ENCODE measurements around the gene CCDC88C.

Gene CCDC88C

GRCh38 chr14:91339671-91340369 lies 77.8 kb downstream of the CCDC88C start:
- H3K9ac ChIP-seq (ENCODE audit: low read depth, low read length), result no peak overlapping the region
- H4K20me1 ChIP-seq (ENCODE audit: insufficient read depth, low read length), result peaks cover 13% of the 10 kb centered on the region
- no peak for TF ChIP-seq EZH2 (IDR thresholded peaks at IDR 0.05; ENCODE audit: borderline replicate concordance, low read depth, low read length, severe bottlenecking)
- no peak for TF ChIP-seq CTCF (IDR thresholded peaks at IDR 0.05; ENCODE audit: borderline replicate concordance, extremely low read depth, low read length, poor library complexity, severe bottlenecking)
- no peak overlapping the region for H3K4me2 ChIP-seq (ENCODE audit: insufficient read depth, low read length)
- H3K4me3 ChIP-seq (ENCODE audit: low read depth in 1 of 2, low read length in 2 of 2), result no peak overlapping the region
- no peaks in the 10 kb centered on the region for H3K4me1 ChIP-seq (ENCODE audit: insufficient read depth, low read length)
- H3K9me3 ChIP-seq (ENCODE audit: insufficient read depth, low read length, severe bottlenecking), result no peaks in the 10 kb centered on the region
- H3K27me3 ChIP-seq (ENCODE audit: insufficient read depth, low read length, poor library complexity), result no peaks in the 10 kb centered on the region
- ATAC-seq (ENCODE audit: insufficient read depth, low read depth), result no peak
- H3K79me2 ChIP-seq (ENCODE audit: insufficient read depth, low read length), result peaks cover 10% of the 10 kb centered on the region; the same call in 1 of the 2 replicates
- no peak overlapping the region for H3K27ac ChIP-seq (ENCODE audit: low read length)
- H3K36me3 ChIP-seq (ENCODE audit: insufficient read depth, low read length), result peaks cover 86% of the 10 kb centered on the region
- DNase-seq, result no peak
- H2AFZ ChIP-seq (ENCODE audit: low read depth, low read length), result no peak overlapping the region

GRCh38 chr14:91339076-91339475 lies 78.5 kb downstream of the CCDC88C start:
- no peak for DNase-seq
- Histone ChIP-seq H2AFZ (ENCODE audit: low read depth, low read length) (no peak overlapping the region), H3K36me3 (ENCODE audit: insufficient read depth, low read length) (peaks cover 94% of the 10 kb centered on the region), H3K4me1 (ENCODE audit: insufficient read depth, low read length) (no peaks in the 10 kb centered on the region), H3K9ac (ENCODE audit: low read depth, low read length) (no peak overlapping the region), H3K4me3 (ENCODE audit: low read depth in 1 of 2, low read length in 2 of 2) (no peak overlapping the region), H3K4me2 (ENCODE audit: insufficient read depth, low read length) (no peak overlapping the region), H3K79me2 (ENCODE audit: insufficient read depth, low read length) (peaks cover 8% of the 10 kb centered on the region; the same call in 1 of the 2 replicates), H3K27ac (ENCODE audit: low read length) (no peak overlapping the region), H4K20me1 (ENCODE audit: insufficient read depth, low read length) (peaks cover 13% of the 10 kb centered on the region), H3K9me3 (ENCODE audit: insufficient read depth, low read length, severe bottlenecking) (no peaks in the 10 kb centered on the region), H3K27me3 (ENCODE audit: insufficient read depth, low read length, poor library complexity) (no peaks in the 10 kb centered on the region)
- TF ChIP-seq CTCF (IDR thresholded peaks at IDR 0.05; ENCODE audit: borderline replicate concordance, extremely low read depth, low read length, poor library complexity, severe bottlenecking) (no peak), EZH2 (IDR thresholded peaks at IDR 0.05; ENCODE audit: borderline replicate concordance, low read depth, low read length, severe bottlenecking) (no peak)
- ATAC-seq (ENCODE audit: insufficient read depth, low read depth), result no peak

GRCh38 chr14:91338379-91338778 lies 79.2 kb downstream of the CCDC88C start:
- peaks cover 6% of the 10 kb centered on the region; the same call in 1 of the 2 replicates for H3K79me2 ChIP-seq (ENCODE audit: insufficient read depth, low read length)
- H3K9ac ChIP-seq (ENCODE audit: low read depth, low read length), result no peak overlapping the region
- TF ChIP-seq EZH2 (IDR thresholded peaks at IDR 0.05; ENCODE audit: borderline replicate concordance, low read depth, low read length, severe bottlenecking) (no peak), CTCF (IDR thresholded peaks at IDR 0.05; ENCODE audit: borderline replicate concordance, extremely low read depth, low read length, poor library complexity, severe bottlenecking) (no peak)
- ATAC-seq (ENCODE audit: insufficient read depth, low read depth) (no peak), DNase-seq (no peak)
- H2AFZ ChIP-seq (ENCODE audit: low read depth, low read length), result no peak overlapping the region
- H3K27me3 ChIP-seq (ENCODE audit: insufficient read depth, low read length, poor library complexity), result no peaks in the 10 kb centered on the region
- no peak overlapping the region for H3K4me2 ChIP-seq (ENCODE audit: insufficient read depth, low read length)
- H3K27ac ChIP-seq (ENCODE audit: low read length), result no peak overlapping the region
- no peaks in the 10 kb centered on the region for H3K4me1 ChIP-seq (ENCODE audit: insufficient read depth, low read length)
- H4K20me1 ChIP-seq (ENCODE audit: insufficient read depth, low read length), result peaks cover 11% of the 10 kb centered on the region
- no peak overlapping the region for H3K4me3 ChIP-seq (ENCODE audit: low read depth in 1 of 2, low read length in 2 of 2)
- peaks cover 97% of the 10 kb centered on the region for H3K36me3 ChIP-seq (ENCODE audit: insufficient read depth, low read length)
- no peaks in the 10 kb centered on the region for H3K9me3 ChIP-seq (ENCODE audit: insufficient read depth, low read length, severe bottlenecking)

All from DND-41 (cell line).